Stimulated activated CD4-positive, alpha-beta T cell treated with anti-CD3 and anti-CD28 coated beads, Interleukin-2, amount 100 ng/mL, for 24 hours (primary cell): ENCODE results near the gene CAPN5.
A peak's percentile ranks its signal among the peaks of the same experiment; 100 is the strongest.

ENCODE experiments used
- DNase-seq, 2 donors: peaks; one replicate each; pipeline ENCODE4 v3.0.0-alpha.2; 2020

CAPN5 gene

GRCh38 chr11:77101043-77101537 is 34.3 kb downstream of the CAPN5 start:
- DNase-seq, result no peak

GRCh38 chr11:77102246-77103210 is 35.8 kb downstream of the CAPN5 start, which contains the start of gene OMP:
Gene OMP (plus strand): TSS chr11:77102840. CDS start chr11:77102840, 0 bp downstream.
- no peak for DNase-seq

- no peak for DNase-seq
Measured at GRCh38 chr11:77103319-77103718, 36.5 kb downstream of the CAPN5 start.

GRCh38 chr11:77104727-77105126 is 38.0 kb downstream of the CAPN5 start:
- DNase-seq, result no peak

DNA sequence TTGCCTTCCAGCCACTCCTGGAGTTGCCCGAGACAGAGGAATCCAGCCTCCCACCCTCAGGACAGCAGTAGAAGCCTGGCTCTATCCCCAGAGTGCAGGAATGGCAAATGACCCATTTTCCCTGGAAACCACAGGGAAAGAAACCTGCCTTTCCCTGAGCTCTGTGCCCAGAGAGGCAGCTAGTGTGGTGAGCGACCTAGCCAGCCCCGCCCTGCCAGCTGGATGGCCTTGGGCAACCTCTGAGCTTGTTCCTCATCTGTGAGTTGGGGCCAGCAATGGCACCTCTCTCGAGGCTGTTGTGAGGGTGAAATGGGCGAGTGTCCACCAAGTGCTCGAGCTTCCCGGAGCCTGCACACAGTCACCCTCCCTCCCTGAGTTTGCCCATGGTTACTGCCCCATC is 39.5 kb downstream of the CAPN5 start:
- no peak for DNase-seq

- no peak for DNase-seq
Measured at GRCh38 chr11:77106759-77107158, 40.0 kb downstream of the CAPN5 start.

GRCh38 chr11:77107950-77108349 is 41.2 kb downstream of the CAPN5 start:
- DNase-seq, result no peak

DNA sequence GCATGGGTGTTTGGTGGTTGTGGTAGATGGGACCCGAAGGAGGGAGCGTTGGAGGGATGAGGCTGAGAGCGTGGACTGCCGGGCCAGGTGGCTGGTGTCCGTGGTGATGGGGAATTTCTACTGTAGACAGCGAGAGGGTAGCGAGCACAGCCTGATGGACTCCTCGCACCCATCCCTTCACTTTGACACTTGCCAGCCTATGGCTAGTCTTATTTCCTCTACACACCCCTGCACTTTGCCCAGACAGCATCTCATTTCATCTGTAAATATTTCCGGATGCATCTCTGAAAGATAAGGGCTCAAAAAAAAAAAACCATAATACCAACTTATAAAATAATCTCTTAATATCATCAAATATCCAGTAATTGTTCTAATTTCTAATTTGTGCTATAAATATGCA is 41.7 kb downstream of the CAPN5 start:
- no peak for DNase-seq

GRCh38 chr11:77109236-77110019 is 42.7 kb downstream of the CAPN5 start:
- DNase-seq, result no peak

DNA sequence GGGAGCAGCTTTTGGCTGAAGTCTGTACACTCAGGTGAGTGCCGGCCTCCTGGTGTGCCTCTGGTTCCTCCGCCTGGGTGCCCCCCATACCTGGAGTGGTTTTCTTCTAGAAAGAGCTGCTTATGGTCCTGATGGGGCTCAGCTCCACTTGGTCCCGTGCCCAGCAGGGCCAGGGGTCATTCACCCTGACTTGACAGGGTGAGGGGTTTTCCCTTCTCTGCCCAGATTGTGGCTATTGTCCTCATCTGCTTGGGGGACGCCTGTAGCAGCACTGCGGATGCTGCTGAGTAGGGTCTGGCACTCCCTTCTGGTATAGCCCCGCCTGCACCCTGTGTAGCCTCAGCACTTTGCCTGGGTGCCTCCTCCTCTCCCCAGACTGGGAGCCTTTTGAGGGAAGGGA is 44.1 kb downstream of the CAPN5 start:
- no peak for DNase-seq

DNA sequence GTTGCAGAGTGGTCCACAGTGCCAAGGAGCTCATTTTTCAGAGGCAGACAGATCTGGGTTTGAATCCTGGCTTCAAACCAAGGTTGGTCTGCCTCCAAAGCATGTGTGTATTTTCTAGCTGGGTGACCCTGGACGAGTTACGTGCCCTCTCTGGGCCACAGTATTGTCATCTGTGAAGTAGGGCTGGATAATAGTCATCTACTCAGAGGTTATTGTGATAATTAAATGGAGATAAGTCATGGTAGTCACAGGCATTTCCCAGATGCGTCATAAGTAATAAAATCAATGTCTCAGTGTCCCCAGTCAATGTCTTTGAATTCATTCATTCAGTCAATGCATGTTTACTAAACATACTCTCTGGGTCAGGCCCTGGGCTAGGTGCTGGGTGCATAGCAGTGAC is 44.5 kb downstream of the CAPN5 start:
- no peak for DNase-seq

- DNase-seq, result no peak
Measured at GRCh38 chr11:77111946-77112345, 45.2 kb downstream of the CAPN5 start.

DNA sequence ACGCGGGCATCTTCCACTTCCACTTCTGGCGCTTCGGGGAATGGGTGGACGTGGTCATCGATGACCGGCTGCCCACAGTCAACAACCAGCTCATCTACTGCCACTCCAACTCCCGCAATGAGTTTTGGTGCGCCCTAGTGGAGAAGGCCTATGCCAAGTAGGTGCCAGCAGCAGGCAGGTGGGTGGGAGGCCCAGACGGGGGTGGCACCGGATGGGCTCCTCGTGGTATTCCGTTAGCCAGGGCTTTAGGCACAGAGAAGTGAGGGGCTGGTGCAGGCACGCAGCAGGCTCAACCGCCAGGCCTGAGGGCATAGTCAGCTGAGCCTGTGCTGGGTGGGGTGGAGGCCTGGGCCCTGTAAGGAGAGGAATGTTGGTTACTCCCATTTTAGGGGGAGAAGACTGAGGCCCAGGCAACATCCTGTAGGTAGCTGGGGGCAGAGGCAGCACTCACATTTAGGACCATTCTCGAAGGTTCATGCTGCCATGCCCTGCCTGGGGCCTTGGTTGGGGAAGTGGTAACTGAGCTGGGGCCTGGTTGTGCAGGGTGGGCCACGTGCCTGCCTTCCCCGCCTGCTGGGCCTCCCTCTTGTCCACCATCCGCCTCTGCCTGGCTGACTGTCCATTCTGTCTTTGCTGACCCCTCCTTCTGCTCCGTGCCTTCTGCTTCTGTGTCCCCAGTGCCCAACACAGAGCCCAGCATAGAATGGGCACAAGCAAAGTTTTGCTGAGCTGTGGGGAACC is 46.0 kb downstream of the CAPN5 start:
- DNase-seq, result no peak

DNA sequence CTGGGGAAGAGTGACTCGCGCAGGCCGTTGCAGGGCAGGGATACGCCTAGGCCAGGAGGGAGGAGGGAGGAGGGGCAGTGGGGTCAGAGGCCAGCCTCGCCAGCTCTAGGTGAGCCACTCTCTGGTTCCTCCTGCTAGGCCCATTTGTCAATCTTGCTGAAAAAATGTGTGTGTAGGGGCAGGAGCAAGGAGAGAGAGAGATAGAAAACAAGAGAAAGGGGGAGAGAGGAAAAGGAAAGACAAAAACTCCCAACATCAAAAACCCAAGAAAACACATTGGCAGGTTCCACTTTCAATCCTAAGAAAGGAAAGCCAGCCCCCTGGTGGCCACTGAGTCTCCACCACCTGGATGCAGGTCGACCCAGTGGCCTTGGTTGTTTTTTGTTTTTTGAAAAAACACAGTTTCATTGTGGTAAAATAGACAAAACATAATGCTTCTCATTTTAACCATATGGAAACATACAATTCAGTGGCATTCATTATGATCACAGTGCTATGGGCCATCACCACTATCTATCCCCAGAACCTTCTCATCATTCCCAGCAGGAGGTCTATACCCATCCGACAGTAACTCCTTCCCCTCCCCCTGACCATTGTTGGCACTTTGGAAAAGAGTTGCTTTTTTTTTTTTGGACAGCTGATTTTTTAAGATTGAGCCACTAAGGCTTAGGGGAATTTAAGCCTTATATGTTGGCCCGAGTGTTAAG is 46.8 kb downstream of the CAPN5 start:
- DNase-seq, result peak in 1 of 2 donors; percentile 37

DNA sequence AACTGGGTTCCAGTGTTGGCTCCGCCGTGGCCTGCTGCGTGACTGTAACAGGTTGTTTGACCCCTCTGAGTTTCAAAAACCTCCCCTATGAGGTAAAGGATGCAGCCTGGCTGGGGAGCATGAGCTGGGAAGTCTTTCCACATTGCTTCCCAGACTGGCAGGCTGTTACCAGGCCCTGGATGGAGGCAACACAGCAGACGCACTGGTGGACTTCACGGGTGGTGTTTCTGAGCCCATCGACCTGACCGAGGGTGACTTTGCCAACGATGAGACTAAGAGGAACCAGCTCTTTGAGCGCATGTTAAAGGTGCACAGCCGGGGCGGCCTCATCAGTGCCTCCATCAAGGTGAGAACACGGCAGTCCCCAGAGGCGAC is 47.3 kb downstream of the CAPN5 start:
- no peak for DNase-seq

GRCh38 chr11:77115181-77115611 is 48.4 kb downstream of the CAPN5 start:
- DNase-seq, result no peak

- DNase-seq, result no peak
Measured at GRCh38 chr11:77115956-77116355, 49.2 kb downstream of the CAPN5 start.

DNA sequence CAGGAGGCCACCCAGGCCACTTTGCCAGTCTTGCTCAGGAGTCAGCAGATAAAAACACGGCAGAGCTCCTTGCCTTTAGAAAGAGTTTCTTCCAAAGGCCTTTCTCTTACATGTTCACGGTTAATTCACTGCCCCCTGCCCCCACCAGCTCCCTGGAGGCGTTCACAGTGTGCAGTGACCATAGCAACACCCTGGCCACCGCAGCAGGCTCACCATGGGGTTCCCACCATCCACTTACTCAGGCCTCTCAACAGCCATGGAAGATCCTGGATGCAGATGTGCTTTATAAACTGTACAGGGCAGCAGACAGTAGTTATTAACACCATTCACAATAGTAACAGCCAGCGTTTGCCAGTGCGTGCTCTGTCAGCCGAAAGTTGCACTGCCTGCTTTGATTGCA is 50.7 kb downstream of the CAPN5 start:
- DNase-seq, result no peak

DNA sequence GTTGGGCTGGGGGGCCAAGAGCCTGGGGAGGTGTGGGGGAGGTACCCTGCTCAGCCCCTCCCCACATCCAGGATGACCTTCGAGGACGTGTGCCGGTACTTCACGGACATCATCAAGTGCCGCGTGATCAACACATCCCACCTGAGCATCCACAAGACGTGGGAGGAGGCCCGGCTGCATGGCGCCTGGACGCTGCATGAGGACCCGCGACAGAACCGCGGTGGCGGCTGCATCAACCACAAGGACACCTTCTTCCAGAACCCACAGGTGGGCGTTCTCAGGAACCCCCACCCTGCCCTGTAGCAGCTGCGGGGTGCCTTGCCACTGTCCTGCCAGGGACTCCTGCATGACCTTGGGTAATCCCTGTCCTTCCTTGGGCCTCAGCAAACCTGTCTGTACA is 51.3 kb downstream of the CAPN5 start:
- no peak for DNase-seq

DNA sequence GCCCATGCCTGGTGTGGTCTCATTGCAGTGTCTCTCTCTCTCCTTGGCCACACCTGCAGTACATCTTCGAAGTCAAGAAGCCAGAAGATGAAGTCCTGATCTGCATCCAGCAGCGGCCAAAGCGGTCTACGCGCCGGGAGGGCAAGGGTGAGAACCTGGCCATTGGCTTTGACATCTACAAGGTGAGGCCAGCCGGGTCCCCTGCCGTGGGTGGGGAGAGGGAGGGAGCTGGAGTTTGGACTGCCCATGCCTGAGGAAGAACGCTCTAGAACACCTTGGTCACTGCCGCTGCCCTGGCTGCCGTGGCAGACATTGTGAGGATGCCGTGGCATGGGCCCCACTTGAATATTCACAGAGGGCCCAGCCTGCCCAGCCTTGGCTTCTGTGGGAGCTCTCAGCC is 52.2 kb downstream of the CAPN5 start:
- DNase-seq, result no peak

DNA sequence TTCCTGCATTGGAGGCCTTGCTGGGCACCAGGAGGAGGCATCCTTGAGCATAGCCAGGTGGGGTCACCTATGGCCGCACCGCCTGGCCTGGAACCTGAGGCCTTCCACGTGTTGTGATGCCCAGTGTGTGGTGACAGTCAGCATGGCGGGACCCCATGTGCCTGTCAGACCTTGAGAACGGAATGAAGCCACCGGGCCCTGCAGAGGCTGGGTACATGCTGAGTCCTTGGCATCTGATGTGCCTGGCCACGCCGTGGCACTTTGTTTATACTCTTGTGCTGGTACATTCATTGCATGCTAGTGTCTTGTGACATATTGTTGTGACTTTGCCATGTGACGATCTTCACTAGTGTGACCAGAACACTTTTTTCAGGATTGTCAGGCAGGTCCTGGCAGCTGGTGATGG is 52.8 kb downstream of the CAPN5 start:
- DNase-seq, result no peak

- no peak for DNase-seq
Measured at GRCh38 chr11:77120571-77120970, 53.8 kb downstream of the CAPN5 start.
